PC-3 (cell line): Measurements from ENCODE around the gene MYOF. TPM values are rescaled to one million over a fixed set of nuclear protein-coding genes. Genes with fewer than 3 reads are reported as not detected.

ENCODE experiments used
- ATAC-seq: fragments of 200-7000 bp; cut with Tn5 transposase; 2 replicates; pipeline ENCODE4 v1.9.1; 2020; ENCODE audit warnings: mild to moderate bottlenecking, moderate library complexity
- BruUV-seq: library from RNA; stranded (reverse); fragments of 400-500 nt; replicated peaks from 2 replicates; lab custom pipeline; 2021; lab: Mats Ljungman, UMichigan
- CTCF ChIA-PET: fragments of 300-600 bp; sonication (Branson Sonifier 250); formaldehyde crosslinking; loops from one replicate; lab custom pipeline; 2022; ENCODE audit warnings: antibody characterized with exemption; lab: Charles Lee
- POLR2A ChIA-PET: fragments of 300-600 bp; sonication (Branson Sonifier 250); formaldehyde crosslinking; loops from one replicate; lab custom pipeline; 2022; ENCODE audit warnings: antibody characterized with exemption; ENCODE audit not compliant: unreplicated experiment; lab: Charles Lee
- DNase-seq: peaks from one replicate; pipeline ENCODE4 v3.0.0-alpha.2; 2015
- H2AFZ ChIP-seq: fragments of 300-600 bp; sonication (generic); 2 replicates; pipeline ENCODE4 v1.6.0; 2016; ENCODE audit warnings: antibody characterized with exemption, low read length
- H3F3A ChIP-seq: fragments of 300-600 bp; sonication (generic); one replicate; pipeline ENCODE4 v1.6.0; 2017; ENCODE audit warnings: antibody characterized with exemption, low read length, control low read depth, mild to moderate bottlenecking; ENCODE audit not compliant: unreplicated experiment
- H3K27ac ChIP-seq: fragments of 300-600 bp; sonication (generic); 2 replicates; pipeline ENCODE4 v1.5.1; 2016; ENCODE audit warnings: mild to moderate bottlenecking, low read length
- H3K27me3 ChIP-seq: fragments of 300-600 bp; sonication (generic); 2 replicates; pipeline ENCODE4 v1.6.1; 2016; ENCODE audit warnings: low read length, mixed read lengths
- H3K36me3 ChIP-seq: fragments of 300-600 bp; sonication (generic); 2 replicates; pipeline ENCODE4 v1.6.1; 2016; ENCODE audit warnings: low read depth, mixed run types, low read length, mixed read lengths
- H3K4me1 ChIP-seq: fragments of 300-600 bp; sonication (generic); 2 replicates; pipeline ENCODE4 v1.5.1; 2016; ENCODE audit warnings: low read length; ENCODE audit not compliant: insufficient read depth
- H3K4me2 ChIP-seq: fragments of 300-600 bp; sonication (generic); 2 replicates; pipeline ENCODE4 v1.6.0; 2016; ENCODE audit warnings: low read length
- H3K4me3 ChIP-seq: fragments of 300-600 bp; sonication (generic); 2 replicates; pipeline ENCODE4 v1.5.1; 2016; ENCODE audit warnings: mild to moderate bottlenecking, low read length, mixed read lengths
- H3K79me2 ChIP-seq: fragments of 300-600 bp; sonication (generic); 2 replicates; pipeline ENCODE4 v1.6.1; 2017; ENCODE audit warnings: low read length, mixed read lengths
- H3K9ac ChIP-seq: fragments of 300-600 bp; sonication (generic); 2 replicates; pipeline ENCODE4 v1.6.0; 2016; ENCODE audit warnings: mild to moderate bottlenecking, low read length
- H3K9me2 ChIP-seq: fragments of 300-600 bp; sonication (generic); replicated peaks from 2 replicates; pipeline ENCODE4 v1.6.1; 2016; ENCODE audit warnings: mixed run types, low read length, mixed read lengths
- H3K9me3 ChIP-seq: fragments of 300-600 bp; sonication (generic); 2 replicates; pipeline ENCODE4 v1.6.1; 2016; ENCODE audit warnings: low read length, mixed read lengths
- H4K20me1 ChIP-seq: fragments of 300-600 bp; sonication (generic); 2 replicates; pipeline ENCODE4 v1.6.1; 2016; ENCODE audit warnings: low read length, mixed read lengths
- CTCF ChIP-seq: fragments of 300-600 bp; sonication (generic); conservative IDR thresholded peaks from 2 replicates; pipeline ENCODE4 v1.5.1; 2017; ENCODE audit warnings: antibody characterized with exemption, low read depth, mild to moderate bottlenecking, low read length
- EZH2 ChIP-seq: fragments of 300-600 bp; sonication (generic); IDR thresholded peaks from one replicate; pipeline ENCODE4 v1.6.1; 2017; ENCODE audit warnings: antibody characterized with exemption, mild to moderate bottlenecking, low read length; ENCODE audit not compliant: unreplicated experiment
- EZH2phosphoT487 ChIP-seq: fragments of 300-600 bp; sonication (generic); IDR thresholded peaks from 2 replicates; pipeline ENCODE4 v1.6.1; 2018; ENCODE audit warnings: mild to moderate bottlenecking, antibody characterized with exemption, low read length, borderline replicate concordance
- intact Hi-C: fragments of 100-400 bp; cut with micrococcal nuclease; formaldehyde crosslinking; loops from 2 replicates; pipeline ENCODE4 v1.9.0; 2023
- total RNA-seq: library from RNA; depleted of rRNA; stranded (reverse); fragments of >200 nt; gene quantifications from 2 replicates; pipeline ENCODE4 v1.2.3, GENCODE V29; 2014

MYOF gene
- total RNA-seq, 1 experiment from 2014 or later = 174 TPM

GRCh38 chr10:93458821-93459257, 23.3 kb downstream of the MYOF start:
- Histone ChIP-seq H3K9me3 (no peaks in the 10 kb centered on the region), H3K36me3 (peaks cover 51% of the 10 kb centered on the region), H3K4me3 (peak overlapping the region; percentile 38; the same call in 1 of the 2 replicates), H3K4me1 (peaks cover 47% of the 10 kb centered on the region), H3K9ac (peak overlapping the region; percentile 50), H3K27ac (peak overlapping the region; percentile 93), H3K9me2 (no peaks in the 10 kb centered on the region), H4K20me1 (no peaks in the 10 kb centered on the region), H3K27me3 (no peaks in the 10 kb centered on the region), H3K79me2 (peaks cover 85% of the 10 kb centered on the region), H3F3A (peaks cover 10% of the 10 kb centered on the region), H2AFZ (no peak overlapping the region), H3K4me2 (peak overlapping the region; percentile 67)
- TF ChIP-seq CTCF = no peak
- no peak for TF ChIP-seq EZH2
- POLR2A ChIA-PET = interaction anchor here (0.6 to 1.7 kb wide), 4 partner anchors 12 to 23 kb away, joined by 4 to 10 read pairs (median 8); partner anchors contain the start of gene MYOF
- DNase-seq (peak; percentile 96), ATAC-seq (peak; percentile 76)
- CTCF ChIA-PET = interaction anchor here (1.0 kb wide), 1 partner anchor 24 kb away, joined by 4 read pairs; the partner anchor contains the start of gene MYOF
- intact Hi-C loops = loop anchor here (2.0 kb wide), 1 partner anchor 22 kb away; no protein-coding TSS in a partner anchor
- BruUV-seq = no TSS peak

GRCh38 chr10:93457511-93457910, 24.6 kb downstream of the MYOF start:
- no peak for TF ChIP-seq EZH2
- Histone ChIP-seq H3K79me2 (peaks cover 82% of the 10 kb centered on the region), H2AFZ (no peak overlapping the region), H3K9me3 (no peaks in the 10 kb centered on the region), H3K27me3 (no peaks in the 10 kb centered on the region), H3F3A (peaks cover 9% of the 10 kb centered on the region), H3K36me3 (peaks cover 59% of the 10 kb centered on the region), H3K4me1 (peaks cover 40% of the 10 kb centered on the region), H3K27ac (no peak overlapping the region), H3K4me2 (no peak overlapping the region), H3K9me2 (no peaks in the 10 kb centered on the region), H3K9ac (no peak overlapping the region), H4K20me1 (no peaks in the 10 kb centered on the region), H3K4me3 (no peak overlapping the region)
- CTCF ChIA-PET = no interaction called here
- POLR2A ChIA-PET = no interaction called here
- ATAC-seq = no peak
- intact Hi-C loops = no loop called here
- DNase-seq = no peak
- BruUV-seq = no TSS peak

- TF ChIP-seq EZH2phosphoT487 (no peak), CTCF (no peak), EZH2 (no peak)
- intact Hi-C loops = no loop called here
- no peaks in the 10 kb centered on the region for H3K27me3 ChIP-seq
- peaks cover 66% of the 10 kb centered on the region for H3K36me3 ChIP-seq
- H2AFZ ChIP-seq = no peak overlapping the region
- no peaks in the 10 kb centered on the region for H4K20me1 ChIP-seq
- peaks cover 29% of the 10 kb centered on the region for H3K4me1 ChIP-seq
- no TSS peak for BruUV-seq
- H3K9me3 ChIP-seq = no peaks in the 10 kb centered on the region
- ChIA-PET POLR2A (no interaction called here), CTCF (no interaction called here)
- no peaks in the 10 kb centered on the region for H3K9me2 ChIP-seq
- H3K79me2 ChIP-seq = peaks cover 79% of the 10 kb centered on the region
- peaks cover 9% of the 10 kb centered on the region for H3F3A ChIP-seq
- H3K9ac ChIP-seq = no peak overlapping the region
- no peak overlapping the region for H3K27ac ChIP-seq
- DNase-seq (no peak), ATAC-seq (no peak)
- no peak overlapping the region for H3K4me2 ChIP-seq
- no peak overlapping the region for H3K4me3 ChIP-seq
These were observed 25.7 kb downstream of the MYOF start for GRCh38 chr10:93456480-93456879.
